Right forelimb (tissue), 1 donor: ENCODE data around the gene CYB5D1.
A peak's percentile ranks its signal among the peaks of the same experiment; 100 is the strongest.
"Not testable (repeated sequence)": the region's sequence is repeated elsewhere in the genome, so short reads cannot be mapped to it uniquely, and the experiment has no call there.

Experiments
- DNase-seq: peaks from one replicate; pipeline ENCODE4 v3.0.0-alpha.2; 2018

CYB5D1 gene

DNA sequence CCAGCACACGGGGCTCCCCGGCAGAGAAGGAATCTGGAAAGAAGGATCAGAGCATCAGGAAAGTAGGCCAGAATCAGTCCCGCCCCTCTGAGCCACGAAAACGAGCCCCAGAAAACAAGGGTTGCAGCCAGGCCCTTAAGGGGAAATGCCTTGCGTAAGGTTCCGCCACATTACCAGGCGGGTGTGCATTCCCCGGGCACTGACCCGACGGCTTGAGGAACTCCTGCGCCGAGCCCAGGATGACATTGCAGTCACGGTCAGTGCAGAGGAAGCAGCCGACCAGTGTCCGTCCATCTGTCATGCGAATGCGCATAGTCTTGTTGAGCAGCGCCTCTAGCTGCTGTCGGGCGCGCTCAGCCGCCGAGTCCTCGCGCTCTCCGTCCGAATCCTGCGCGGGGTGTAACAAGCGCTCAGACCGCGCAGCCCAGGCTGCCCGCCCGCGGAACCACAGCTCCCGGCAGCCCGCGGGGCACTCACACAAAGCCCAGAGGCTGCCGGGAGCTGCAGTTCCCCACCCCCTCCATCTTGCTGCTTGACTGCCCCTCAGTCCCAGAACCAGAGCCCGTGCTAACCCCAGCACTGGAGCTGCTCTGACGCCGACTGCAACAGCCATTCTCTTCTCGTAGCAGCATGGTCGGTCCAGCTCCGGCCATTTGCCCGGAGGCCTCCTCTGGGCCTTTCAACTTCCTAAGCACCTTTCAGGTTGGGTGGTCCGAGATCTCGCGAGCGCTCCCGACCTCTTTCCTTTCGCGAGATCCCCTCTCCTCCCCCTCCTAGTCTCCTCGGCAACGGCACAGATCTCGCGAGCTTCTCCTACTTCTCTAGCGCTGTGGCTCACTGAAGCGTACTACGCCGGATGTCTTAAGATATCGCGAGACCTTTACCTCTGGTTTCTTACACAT, 741 bp upstream of the CYB5D1 start, which contains the start of gene NAA38:
TSS of gene NAA38 (minus strand) at position 749 of the 902 bp plus-strand sequence. CDS start at position 653, 96 bp downstream.
- peak; percentile 98 for DNase-seq

DNA sequence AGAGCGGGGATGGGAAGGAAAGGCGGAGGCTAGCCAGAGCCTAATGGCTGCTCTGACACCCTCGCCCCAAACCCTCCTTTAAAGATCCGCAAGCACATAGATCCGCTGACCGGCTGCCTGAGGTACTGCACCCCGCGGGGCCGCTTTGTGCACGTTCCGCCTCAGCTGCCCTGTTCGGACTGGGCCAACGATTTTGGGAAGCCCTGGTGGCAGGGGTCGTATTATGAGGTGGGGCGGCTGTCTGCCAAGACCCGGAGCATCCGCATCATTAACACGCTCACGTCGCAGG, 663 bp downstream of the CYB5D1 start:
- no peak for DNase-seq

DNA sequence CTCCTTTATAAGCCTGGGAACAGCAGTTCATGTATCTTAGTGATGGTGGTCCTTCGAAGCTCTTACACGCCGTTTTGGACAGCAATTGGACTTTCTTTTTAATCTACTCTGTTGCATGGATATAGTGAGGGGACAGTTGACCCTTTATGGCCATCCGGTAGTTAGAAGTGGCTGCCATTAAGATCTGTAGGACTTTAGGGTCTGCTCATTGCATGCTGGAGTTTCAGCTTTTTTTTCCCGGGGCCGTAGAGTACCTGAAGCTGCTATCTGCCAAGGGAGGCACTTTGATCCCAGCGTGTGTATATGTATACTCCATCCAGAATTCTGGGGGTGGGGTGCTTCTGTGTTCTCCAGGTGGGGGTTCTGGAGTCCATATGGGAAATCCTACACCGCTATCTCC, 1.2 kb downstream of the CYB5D1 start:
- DNase-seq, result no peak

DNA sequence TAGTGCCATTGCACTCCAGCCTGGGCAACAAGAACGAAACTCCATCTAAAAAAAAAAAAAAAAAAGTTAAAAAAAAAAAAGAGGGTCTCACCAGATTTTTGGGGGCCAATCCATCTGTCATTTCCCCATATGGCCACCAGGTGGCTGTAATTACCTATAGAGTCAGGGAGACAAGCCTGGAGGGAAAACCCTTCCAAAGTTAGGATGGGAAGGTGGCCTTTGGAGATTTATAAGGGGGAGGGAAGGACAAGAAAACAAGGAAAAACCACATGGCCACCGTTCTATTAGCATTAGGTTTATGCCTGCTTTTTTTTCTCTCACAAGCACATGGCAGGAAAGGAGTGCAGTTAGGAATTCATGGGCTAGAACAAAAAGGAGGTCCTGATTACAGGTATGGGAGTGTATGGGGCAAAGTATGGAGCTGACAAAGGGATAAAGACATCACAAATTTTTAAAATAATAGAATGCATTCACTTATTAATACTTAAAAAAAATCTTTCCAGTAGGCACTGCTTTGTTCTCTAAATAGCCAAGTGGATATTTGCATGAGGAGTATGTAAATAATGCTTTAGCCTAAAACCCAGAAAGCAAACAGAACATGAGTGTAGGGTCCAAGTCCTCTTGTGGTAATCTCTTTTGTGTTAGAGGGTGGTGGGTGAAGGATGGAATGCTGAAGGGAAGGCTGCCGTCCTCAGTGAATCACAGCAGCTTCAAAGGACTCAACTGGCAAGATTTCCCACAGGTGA, 5.1 kb downstream of the CYB5D1 start:
- DNase-seq, result peak; percentile 63

DNA sequence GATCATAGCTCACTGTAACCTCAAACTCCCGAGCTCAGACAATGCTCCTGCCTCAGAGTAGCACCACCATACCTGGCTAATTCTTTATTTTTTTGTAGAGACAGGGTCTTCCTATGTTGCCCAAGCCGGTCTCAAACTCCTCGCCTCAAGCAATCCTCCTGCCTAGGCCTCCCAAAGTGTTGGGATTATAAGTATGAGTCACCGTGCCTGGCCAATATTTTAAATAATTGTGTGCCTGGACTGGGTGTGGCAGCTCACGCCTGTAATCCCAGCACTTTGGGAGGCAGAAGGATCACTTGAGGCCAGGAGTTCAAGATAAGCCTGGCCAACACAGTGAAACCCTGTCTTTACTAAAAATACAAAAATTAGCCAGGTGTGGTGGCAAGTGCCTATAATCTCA, 6.6 kb downstream of the CYB5D1 start:
- not testable (repeated sequence) for DNase-seq

DNA sequence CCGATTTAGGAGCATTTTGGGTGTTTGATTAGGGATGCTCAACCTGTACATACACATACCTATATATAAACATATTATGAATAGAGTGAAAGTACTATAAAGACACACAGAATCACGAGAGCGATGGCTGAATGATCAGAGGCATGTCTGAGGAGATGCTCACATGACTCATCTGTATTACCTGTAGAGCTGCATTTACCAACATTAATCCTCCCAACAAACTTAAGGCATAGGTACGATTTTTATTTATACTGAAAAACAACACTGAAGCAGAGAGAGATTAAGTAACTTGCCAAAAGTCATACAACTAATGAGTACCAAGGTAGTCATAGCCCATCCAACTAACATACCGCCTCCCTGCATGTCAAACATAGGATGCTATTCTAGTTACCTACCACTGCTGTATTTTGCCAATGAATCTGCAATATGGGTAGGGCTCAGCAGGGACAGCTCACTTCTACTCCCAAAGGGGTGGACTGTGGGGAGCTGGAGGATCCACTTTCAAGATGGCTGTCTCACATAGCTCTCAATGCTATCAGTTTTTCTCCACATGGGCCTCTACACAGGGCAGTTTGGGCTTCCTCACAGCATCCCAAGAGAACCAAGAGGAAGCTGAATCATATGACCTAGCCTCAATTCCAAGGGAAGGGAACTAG, 7.3 kb downstream of the CYB5D1 start:
- no peak for DNase-seq

DNA sequence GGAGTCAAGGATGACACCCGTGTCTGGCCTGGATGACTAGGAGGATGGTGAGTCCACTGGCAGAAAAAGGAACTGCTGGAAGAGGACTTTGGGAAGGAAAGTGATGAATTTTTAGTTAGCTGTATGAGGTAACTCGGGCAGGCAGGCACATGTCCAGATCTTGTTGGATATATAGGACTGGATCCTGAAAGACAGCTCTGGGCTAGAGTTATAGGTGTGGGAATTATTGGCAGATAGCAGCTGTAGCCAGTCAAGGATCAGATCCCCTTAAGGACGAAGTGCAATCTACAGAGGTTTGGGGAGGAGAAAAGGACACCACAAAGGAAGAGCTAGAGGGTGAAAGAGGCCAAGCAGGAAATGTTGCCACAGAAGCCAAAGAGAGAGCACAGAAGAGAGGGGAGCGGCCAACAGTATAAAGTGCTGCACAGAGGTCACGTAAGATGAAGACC, 10.1 kb downstream of the CYB5D1 start:
- DNase-seq, result no peak

DNA sequence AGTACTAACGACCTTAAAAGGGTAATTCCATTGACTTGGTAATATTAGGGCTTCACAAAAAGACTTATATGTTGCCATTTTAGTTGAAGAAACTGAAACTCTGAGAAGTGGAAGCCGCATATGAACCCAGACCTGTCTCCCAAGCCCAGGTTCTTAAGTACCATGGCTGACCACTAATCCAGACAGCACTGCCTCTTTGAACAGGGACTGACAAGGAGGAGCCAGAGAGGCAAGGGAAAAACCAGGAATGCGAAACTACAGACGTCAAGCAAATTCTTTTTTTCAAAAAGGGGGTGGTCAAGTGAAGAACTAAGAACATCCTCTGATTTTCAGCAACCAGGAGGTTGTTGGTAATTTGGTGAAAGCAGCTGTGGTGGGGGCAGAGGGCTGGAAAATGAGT, 15.2 kb downstream of the CYB5D1 start:
- DNase-seq, result no peak

DNA sequence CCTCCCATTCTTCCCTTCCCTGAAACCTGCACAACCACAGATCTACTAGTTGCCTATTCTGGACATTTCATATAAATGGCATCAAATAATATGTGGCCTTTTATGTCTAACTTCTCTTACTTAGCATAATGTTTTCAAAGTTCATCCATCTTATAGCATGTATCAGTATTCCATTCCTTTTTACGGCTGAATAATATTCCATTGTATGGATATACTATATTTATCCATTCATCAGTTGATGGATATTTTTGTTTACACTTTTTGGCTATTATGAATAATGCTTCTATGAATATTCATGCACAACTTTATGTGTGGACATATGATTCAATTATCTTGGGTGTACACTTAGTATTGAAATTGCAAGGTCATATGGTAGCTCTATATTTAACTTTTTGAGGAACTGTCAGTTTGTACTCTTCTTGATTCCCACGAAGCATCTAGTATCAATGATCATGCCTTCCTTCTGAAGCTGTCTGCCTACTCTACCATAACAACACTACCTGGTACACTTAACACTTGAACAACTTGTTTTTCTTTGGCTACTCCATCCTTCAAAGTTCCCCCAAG, 18.1 kb downstream of the CYB5D1 start:
- no peak for DNase-seq

DNA sequence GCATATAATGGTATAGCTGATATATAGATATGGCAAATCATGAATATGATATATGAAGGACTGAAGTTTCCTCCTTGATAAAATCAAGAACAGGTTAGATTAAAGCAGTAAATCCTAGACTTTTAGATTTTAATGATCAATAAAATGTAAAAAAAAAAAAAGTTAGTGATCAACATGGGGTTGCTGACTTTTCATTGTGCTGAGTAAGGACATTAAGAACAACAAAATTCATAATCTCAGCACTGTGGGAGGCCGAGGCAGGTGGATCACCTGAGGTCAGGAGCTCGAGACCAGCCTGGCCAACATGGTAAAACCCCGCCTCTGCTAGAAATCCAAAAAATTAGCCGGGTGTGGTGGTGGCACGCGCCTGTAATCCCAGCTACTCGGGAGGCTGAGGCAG, 20.4 kb downstream of the CYB5D1 start:
- no peak for DNase-seq

DNA sequence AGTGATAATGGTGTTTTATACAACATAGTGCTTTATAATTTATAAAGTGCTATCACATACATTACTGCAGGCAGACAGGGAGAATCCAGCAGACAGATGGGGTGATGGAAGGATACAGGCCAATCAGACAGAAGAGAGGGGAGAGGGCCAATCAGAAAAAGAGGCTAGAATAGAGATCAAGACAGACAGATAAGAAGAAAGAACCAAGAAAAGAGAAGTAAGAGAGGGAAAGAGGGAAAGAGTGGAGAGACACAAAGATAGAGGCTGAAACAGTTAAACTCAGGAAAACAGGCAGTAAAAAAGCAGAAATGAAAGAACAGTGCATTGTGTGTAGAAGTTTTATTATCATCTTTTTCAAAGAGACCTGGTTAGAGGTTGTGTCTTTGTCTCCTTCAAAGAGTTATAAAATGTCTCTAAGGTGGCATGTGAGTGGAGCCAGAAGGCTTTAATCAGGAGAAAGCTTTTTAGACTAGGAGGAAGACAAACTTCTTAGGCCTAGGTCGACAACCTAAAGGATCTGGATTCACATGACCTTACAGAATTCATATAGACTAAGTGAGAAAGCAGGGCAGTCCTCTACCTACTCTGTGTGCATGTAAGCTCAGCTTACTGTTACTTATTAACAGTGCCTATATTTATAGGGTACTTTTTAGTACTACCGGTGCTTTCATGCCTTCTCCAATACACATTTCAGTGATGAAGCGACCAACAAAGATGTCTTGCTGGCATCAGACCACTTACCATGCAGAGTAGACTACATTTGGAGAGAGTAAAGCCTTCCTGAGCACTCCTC, 22.5 kb downstream of the CYB5D1 start:
- DNase-seq, result no peak

DNA sequence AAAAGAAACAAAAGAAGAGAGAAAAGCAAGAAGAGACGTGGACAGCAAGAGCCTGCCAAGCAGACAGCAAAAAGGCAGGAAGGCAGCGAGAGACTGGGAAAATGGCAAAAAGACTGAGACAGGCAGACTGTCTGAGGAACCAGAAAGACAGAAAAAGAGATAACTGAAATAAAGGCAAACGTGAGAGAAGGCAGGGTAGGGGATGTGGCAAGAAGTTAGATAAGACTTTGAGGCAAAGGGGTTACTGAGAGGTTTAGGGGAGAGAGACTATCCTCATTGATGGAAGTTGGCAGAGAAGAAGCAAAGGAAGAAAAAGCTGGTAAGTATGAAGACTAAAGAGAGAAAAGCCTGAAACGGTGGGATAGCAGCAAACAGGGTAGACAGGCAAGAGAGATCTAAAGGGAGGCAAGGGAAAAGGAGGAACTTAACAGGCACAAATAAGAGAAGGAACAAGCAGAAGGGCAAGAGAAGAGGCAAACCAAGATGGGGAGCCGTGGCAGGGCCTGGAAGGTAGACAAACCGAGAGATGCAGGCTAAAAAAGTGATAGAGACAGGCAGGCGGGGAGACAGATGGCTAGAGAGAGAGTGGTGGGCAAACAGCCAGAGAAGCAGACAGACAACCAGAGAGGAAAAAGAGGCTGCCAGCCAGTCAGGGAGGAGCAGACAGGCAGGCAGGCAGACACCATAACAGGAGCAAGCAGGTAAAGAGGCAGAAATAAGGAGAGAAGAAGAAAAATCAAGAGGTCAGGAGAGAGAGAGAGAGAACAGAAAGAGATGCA, 23.7 kb downstream of the CYB5D1 start:
- no peak for DNase-seq

DNA sequence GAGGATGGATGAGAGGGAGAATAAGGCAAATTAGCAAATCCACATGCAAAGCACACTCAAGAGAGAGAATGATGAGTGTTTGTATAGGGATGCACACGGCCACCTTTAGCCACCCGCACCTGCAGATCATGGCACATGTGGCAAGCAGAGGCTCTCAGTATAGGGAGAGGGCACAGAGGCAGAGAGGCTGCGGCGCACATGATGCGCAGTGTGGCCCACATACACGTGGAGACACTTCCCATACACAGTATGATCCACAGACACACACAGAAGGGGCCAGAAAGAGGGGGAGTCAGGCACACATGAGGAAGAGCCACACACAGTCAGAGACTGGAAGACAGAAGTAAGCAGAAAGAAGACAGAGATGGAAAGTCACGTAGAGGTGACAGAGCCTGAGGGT, 24.3 kb downstream of the CYB5D1 start:
- DNase-seq, result no peak

DNA sequence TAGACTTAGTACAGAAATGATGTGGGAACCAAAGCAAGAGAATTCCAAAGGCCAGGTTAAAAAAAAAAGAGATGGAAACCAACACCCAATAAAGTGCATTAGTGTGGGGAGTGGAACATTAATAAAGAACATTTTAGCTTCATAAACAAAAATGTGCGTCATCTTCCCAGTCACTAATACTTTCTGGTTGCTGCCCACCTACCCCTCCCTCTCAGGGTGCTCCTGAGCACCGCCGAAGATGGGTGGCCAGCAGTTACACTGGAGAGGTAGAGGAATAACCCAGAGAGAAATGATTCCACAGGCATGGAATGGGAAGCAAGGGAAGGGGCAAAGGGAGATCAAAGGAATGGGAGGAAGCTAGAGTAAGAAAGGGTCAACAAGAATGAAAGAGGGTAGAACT, 24.8 kb downstream of the CYB5D1 start:
- DNase-seq, result no peak

DNA sequence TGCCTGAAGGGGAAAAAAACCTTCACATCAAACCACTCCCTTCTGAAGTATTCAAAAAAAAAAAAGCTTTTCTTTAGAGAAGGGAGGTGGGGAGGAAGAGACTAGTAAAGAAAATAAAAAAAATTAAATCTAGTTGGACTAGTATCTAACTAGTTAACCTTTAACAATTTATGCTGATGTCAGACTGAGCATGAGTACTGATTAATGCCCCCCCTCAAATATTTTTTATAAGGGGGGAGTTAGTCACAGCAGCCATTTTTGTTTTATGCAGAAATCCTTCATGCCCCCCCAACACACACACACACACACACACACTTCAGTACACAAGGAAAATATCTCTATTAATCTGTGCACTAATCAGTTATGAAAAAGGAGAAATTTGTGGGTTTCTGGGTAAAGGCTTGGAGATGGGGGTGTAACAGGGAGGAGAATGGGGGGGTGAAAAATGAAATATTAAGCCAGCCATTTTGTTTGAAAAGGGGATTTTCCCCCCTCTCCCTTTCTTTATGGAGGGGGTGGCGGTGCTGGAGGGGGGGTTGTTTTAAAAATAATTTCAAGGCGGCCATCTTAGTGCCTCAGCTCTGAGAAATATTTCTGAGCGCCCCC, 26.1 kb downstream of the CYB5D1 start:
- DNase-seq, result no peak

DNA sequence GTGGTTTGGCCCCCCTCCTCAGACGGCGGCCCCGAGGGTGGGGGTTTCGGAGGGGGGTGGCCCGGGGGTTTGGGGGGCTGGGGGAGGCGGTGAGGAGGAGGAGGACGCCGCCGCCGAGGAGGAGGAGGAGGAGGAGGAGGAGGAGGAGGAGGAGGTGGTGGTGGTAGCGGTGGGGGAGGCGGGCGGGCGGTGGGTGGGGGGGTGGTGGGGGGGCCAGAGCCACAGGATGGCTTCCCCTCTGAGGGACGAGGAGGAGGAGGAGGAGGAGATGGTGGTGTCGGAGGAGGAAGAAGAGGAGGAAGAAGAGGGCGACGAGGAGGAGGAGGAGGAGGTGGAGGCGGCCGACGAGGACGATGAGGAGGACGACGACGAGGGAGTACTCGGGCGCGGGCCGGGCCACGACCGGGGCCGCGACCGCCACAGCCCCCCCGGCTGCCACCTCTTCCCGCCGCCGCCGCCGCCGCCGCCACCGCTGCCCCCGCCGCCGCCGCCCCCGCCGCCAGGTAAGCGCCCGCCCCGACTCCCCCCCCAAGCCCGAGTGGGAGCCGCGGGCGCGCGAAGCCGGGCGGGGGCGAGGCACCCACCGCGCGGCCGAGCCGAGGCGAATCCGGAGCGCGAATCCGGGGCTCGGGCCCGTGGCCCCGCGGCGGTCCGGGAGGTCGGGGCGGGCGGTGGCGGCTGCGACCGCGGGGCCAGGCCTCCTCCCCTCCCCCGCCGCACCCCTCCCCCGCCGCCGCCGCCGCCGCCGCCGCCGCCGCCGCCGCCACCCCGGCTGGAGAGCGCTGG, 27.0 kb downstream of the CYB5D1 start:
- peak; percentile 57 for DNase-seq

DNA sequence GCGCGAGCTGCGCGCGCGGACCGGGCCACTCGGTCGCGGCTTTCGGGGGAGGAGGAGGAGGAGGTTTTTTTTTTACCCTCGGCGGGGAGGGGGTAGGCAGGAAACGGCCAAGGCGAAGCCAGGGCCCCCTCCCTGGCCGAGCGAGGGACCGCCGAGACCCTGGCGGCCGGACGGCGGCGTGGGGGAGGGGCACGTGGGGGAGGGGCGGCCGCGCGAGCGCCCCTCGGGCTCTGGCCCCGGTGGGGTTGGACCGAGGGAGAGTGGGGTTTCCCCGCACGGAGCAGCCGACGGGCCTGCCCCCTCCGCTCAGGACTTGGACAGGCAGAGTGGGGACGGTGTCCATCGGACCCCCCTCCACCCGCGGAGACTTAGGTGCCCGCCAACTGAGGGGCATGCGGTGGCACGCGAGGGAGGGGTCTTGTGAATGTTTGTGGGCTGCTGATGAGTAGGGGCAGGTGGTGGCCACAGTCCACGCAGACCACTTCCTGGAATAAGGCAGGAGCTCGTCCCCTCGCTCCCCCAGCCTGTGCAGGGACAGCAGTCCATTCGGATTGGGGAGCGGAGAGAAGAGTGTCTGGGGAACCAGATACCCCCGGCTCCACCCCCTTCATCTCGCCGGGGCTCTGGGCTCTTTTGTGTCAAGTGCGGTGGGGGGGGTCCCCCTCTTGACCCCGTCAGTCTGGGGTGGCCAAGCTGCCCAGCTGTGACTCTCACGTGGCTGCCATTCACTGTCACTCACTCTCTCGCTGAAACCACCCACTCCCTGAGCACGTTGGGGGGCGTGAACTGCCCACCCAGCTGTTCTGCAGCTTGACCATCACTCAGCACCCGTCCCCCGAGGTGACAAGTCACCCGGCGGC, 27.8 kb downstream of the CYB5D1 start:
- peak; percentile 77 for DNase-seq

DNA sequence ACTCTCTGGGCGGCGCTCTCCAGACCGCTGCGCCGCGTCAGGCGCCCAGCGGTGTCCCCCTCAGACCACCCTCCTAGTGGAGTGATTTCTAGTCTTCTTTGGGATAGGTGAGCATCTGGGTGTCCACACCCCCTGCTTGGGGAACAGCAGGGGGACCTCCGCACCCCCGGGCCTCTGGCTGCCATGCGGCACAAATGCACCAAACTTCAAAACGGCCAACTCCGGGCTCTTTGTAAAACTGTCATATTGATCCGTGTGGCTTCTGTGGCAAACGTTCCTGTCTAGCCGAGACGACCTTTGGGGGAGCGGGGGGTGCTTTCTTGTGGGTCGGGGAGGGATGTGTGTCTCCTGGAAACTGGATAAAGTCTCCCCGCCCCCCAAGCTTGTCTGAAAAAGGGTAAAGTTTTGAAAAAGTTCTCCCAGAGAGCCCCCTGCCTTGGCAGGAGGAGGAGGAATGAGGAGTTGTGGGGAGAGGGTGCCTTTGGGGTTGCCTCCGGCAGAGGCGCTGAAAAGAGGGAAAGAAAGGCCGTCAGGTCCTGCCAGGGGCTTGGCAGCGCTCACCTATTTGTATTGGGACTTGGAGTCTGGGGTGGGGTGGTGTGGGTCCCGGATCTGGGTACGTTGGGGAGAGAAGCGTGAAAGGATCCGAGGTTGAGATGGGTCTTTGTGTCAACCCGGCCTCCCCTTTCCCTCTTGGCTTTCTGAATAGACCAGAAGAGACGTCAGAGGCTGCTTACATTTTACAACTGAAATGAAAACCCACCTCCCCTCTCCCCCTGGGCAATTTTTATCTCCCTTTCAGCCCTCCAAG, 28.6 kb downstream of the CYB5D1 start:
- DNase-seq, result peak; percentile 73
